Mesodermal cell (in vitro differentiated cells): ENCODE data around the gene UGGT1.

ENCODE experiments used
- H3K27ac ChIP-seq: 2 replicates; pipeline ENCODE4 v1.7.0; 2013; ENCODE audit warnings: mild to moderate bottlenecking, low read depth, low read length, moderate library complexity; ENCODE audit not compliant: severe bottlenecking
- H3K36me3 ChIP-seq: 2 replicates; pipeline ENCODE4 v1.7.1; 2013; ENCODE audit warnings: mild to moderate bottlenecking, low read length, moderate library complexity; ENCODE audit not compliant: control insufficient read depth, insufficient read depth
- H3K4me1 ChIP-seq: one replicate; pipeline ENCODE4 v1.7.1; 2013; ENCODE audit warnings: mild to moderate bottlenecking, low read length; ENCODE audit not compliant: insufficient read depth, control insufficient read depth, poor library complexity, severe bottlenecking
- H3K4me3 ChIP-seq: 2 replicates; pipeline ENCODE4 v1.7.0; 2013; ENCODE audit warnings: low read length, control low read depth, mild to moderate bottlenecking; ENCODE audit not compliant: insufficient read depth, poor library complexity, severe bottlenecking; ENCODE audit errors: extremely low read depth
- H3K9me3 ChIP-seq: 2 replicates; pipeline ENCODE4 v1.7.1; 2013; ENCODE audit warnings: mild to moderate bottlenecking, low read length, moderate library complexity; ENCODE audit not compliant: control insufficient read depth
- WGBS, 2 experiments: methylation state at CpG; one replicate each; pipeline ENCODE4 v1.1.5; 2013; ENCODE audit warnings: missing lambda C conversion rate in 2 of 2; ENCODE audit not compliant: insufficient coverage in 2 of 2; 5-methylcytosine and 5-hydroxymethylcytosine counted together

UGGT1 gene

DNA sequence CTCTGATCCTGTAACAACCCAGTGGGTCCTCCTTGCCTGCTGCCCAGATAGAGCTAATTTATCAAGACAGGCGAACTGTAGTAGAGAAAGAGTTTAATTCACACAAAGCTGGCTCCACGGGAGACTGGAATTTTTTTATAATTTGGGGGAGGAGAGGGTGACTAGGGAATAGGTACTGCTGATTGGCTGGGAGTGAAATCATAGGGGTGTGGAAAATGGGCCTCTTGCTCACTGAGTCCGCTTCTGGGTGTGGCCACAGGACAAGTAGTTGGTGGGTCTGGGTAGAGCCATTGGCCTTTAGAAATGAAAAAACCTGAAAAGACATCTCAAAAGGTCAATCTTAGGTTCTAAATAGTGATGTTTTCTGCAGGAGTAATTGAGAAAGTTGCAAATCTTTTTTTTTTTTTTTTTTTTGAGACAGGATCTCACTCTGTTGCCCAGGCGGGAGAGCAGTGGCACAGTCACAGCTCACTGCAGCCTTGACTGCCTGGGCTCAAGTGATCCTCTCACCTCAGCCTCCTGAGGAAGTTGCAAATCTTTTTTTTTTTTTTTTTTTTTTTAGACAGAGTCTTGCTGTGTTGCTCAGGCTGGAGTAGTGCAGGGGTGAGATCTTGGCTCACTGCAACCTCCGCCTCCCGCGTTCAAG, 14.4 kb upstream of the UGGT1 start:
- Histone ChIP-seq H3K4me1 (no peaks in the 10 kb centered on the region), H3K36me3 (no peaks in the 10 kb centered on the region), H3K9me3 (no peaks in the 10 kb centered on the region), H3K4me3 (no peak overlapping the region), H3K27ac (no peak overlapping the region)
- WGBS, 2 experiments = 90 to 91% methylated on average over 3 to 6 of the region's 7 CpGs

DNA sequence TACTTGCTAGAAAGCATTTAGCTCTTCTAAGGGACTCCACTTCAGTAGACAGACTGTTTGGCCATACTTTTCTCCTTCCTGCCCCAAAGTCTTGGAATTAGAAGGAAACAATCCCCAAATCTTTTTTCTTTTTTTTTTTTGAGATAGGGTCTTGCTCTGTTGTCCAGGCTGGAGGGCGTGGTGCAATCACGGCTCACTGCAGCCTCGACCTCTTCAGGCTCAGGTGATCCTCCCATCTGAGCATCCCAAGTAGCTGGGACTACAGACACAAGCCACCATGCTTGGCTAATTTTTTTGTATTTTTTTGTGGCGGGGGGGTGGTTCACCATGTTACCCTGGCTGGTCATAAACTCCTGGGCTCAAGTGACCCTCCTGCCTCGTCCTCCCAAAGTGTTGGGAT, 6.2 kb upstream of the UGGT1 start:
- WGBS, 2 experiments = 67 to 88% methylated on average over 1 to 4 of the region's 5 CpGs

DNA sequence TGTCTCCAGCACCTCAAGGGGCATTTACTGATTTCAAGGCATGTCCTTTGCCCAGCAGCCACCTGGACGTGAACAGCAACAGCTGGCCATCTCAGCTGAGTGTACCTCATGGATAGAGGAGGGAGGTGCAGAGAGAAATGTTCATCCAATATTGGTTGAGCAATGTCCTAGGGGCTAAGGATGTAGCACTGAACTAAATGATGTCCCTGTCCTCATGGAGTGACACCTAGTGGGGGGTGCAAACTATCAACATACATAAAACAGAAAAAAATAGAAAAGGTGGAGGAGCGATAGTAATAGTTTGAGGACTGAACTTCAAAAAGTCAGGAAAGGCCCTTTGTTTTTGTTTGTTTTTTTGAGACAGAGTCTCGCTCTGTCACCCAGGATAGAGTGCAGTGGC, 4.8 kb upstream of the UGGT1 start:
- Histone ChIP-seq H3K4me1 (no peaks in the 10 kb centered on the region), H3K4me3 (no peak overlapping the region), H3K27ac (no peak overlapping the region), H3K9me3 (no peaks in the 10 kb centered on the region), H3K36me3 (no peaks in the 10 kb centered on the region)
- WGBS, 2 experiments = 78 to 100% methylated on average over 2 to 3 of the region's 3 CpGs

More for the DNA sequence above, 6.2 kb upstream of the UGGT1 start:
- H3K36me3 ChIP-seq = no peaks in the 10 kb centered on the region
- H3K27ac ChIP-seq = no peak overlapping the region
- H3K4me3 ChIP-seq = no peak overlapping the region
- no peaks in the 10 kb centered on the region for H3K9me3 ChIP-seq
- no peaks in the 10 kb centered on the region for H3K4me1 ChIP-seq

DNA sequence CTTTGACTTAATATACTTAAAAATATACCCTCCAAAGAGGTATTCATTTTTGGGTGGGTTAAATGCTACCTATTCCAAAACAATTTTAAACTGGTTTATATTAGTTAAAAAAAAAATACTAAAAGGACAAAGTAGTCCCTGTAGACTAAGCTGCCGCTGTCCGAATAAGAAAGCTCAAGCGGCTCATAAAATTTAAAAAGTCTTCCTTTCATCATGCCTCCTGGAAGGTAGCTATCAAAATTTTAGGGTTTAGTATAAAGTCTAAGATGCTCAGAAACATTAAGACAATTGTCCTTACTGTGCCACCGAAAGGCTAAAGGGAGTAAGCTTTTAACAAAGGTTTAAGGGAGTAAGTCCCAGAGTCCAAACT, 440 bp upstream of the UGGT1 start:
- Histone ChIP-seq H3K36me3 (peaks cover 11% of the 10 kb centered on the region), H3K4me3 (peak overlapping the region; percentile 95), H3K9me3 (no peaks in the 10 kb centered on the region), H3K27ac (peak overlapping the region; percentile 55), H3K4me1 (no peaks in the 10 kb centered on the region)
- 0 to 14% methylated on average over 1 of the region's 4 CpGs for WGBS, 2 experiments

DNA sequence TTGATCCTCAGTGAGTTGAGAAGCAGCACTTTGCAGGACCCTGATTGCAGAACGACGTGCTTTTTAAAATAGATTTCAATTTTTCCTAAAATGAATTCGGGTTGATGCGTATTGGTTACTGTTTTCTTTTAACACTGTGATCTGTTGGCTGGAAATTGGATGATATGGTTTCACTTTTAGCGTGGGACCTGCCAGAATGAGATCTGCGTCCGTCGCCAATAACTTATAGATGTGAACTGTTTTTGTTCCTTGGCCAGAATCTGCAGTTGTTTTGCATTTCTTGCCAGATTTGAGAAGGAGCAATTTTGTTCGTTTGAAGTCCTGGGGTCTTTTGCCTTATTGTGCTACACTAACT, 703 bp downstream of the UGGT1 start:
- 4 to 14% methylated on average over 6 to 9 of the region's 9 CpGs for WGBS, 2 experiments
- Histone ChIP-seq H3K36me3 (peaks cover 19% of the 10 kb centered on the region), H3K9me3 (no peaks in the 10 kb centered on the region), H3K4me1 (no peaks in the 10 kb centered on the region), H3K27ac (peak overlapping the region; percentile 94), H3K4me3 (peak overlapping the region; percentile 95)

DNA sequence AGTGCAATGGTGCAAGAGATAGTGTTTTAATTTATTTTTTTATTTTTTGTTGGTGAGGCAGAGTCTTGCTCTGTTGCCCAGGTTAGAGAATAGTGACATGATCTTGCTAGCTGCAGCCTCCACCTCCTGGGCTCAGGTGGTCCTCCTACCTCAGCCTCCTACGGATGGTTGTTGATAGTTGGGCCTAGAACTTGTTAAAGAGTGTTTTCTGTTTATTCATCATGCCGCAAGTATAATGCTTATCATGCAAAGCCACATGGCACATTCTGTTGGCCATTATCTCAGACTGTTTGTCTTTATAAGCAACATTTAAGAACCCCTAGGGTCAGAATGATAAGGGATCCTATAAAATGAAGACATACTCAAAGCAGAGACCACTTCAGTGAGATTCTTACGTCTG, 1.7 kb downstream of the UGGT1 start:
- Histone ChIP-seq H3K4me3 (no peak overlapping the region), H3K9me3 (no peaks in the 10 kb centered on the region), H3K36me3 (peaks cover 27% of the 10 kb centered on the region), H3K27ac (no peak overlapping the region), H3K4me1 (no peaks in the 10 kb centered on the region)
- no CpG with 5 or more reads among the region's 3 CpGs for WGBS, 2 experiments

DNA sequence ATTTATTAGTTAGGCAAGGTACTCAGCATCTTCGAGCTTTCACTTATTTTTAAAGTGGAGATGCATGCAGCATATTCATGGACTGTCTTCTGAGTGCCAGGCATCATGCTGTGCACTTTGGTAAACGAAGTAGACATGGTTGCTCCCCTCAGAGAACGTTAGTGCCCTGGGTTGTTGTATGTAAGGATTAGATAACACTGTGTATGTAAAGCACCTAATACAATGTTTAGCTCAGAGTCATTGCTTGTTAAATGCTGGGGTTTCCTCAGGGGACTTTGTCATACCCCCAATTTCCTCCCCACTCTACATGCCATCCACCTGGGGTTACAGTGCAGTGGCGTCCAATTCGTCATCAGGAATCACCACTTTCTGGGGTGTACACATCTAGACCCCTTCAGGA, 2.8 kb downstream of the UGGT1 start:
- H3K36me3 ChIP-seq = peaks cover 37% of the 10 kb centered on the region
- WGBS, 2 experiments = 96 to 100% methylated on average over 4 to 5 of the region's 5 CpGs
- H3K27ac ChIP-seq = no peak overlapping the region
- H3K4me3 ChIP-seq = no peak overlapping the region
- H3K9me3 ChIP-seq = no peaks in the 10 kb centered on the region
- no peaks in the 10 kb centered on the region for H3K4me1 ChIP-seq

DNA sequence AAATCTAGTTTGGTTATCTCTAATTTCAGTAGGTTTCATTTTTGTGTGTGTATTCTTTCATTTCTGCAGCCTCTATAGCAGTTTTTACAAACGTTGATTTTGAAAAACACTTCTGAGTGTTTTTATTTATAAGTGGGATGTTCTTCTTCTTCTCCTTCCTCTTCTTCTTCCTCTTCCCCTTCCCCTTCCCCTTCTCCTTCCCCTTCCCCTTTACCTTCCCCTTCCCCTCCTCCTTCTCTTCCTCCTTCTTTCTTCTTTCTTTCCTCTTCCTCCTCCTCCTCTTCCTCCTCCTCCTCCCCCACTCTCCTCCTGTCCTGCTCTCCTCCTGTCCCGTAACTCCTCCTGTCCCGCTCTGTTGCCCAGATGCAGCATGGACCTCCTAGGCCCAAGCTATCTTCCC, 4.2 kb downstream of the UGGT1 start:
- Histone ChIP-seq H3K4me1 (no peaks in the 10 kb centered on the region), H3K36me3 (peaks cover 49% of the 10 kb centered on the region), H3K4me3 (no peak overlapping the region), H3K9me3 (no peaks in the 10 kb centered on the region), H3K27ac (no peak overlapping the region)
- WGBS, 2 experiments = 50 to 57% methylated on average over 2 of the region's 3 CpGs

DNA sequence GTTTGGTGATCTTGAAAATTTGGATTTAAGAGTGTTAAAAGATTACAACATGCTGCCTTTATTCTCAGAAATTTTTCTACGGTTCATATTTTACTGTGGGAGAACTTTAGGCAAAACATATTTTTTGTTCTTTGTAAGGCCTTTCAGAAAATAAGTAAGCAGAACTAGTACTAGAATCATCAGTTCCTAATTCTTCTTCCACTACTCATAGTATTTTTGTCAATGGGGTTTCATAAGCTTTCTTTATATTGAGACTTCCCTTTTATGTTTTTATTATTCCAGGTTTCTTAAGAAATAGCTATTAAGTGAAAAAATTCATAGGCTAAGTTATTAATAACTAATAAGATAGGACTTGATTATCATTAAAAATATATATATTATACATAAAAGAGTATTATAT, 12.4 kb downstream of the UGGT1 start:
- H3K36me3 ChIP-seq = peaks cover 54% of the 10 kb centered on the region

DNA sequence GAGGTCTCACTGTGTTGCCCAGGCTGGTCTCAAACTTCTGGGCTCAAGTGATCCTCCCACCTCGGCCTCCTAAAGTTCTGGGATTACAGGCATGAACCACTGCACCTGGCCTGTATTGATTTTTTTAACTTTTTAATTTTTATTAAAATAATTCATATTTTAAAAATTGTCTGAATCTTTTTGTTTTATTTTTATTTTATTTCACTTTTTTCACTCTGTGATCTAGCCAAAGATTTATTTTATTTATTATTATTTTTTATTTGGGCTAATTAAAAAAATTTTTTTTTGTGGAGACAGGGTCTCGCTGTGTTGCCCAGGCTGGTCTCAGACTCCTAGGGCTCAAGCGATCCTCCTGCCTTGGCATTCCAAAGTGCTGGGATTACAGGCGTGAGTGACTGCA, 14.1 kb downstream of the UGGT1 start:
- Histone ChIP-seq H3K9me3 (no peaks in the 10 kb centered on the region), H3K27ac (no peak overlapping the region), H3K4me1 (no peaks in the 10 kb centered on the region), H3K36me3 (peaks cover 51% of the 10 kb centered on the region), H3K4me3 (no peak overlapping the region)
- 80% methylated on average over 3 of the region's 4 CpGs; no CpG with 5 or more reads in 1 of the 2 experiments for WGBS, 2 experiments

More for the DNA sequence above, 12.4 kb downstream of the UGGT1 start:
- Histone ChIP-seq H3K4me1 (no peaks in the 10 kb centered on the region), H3K4me3 (no peak overlapping the region), H3K9me3 (no peaks in the 10 kb centered on the region), H3K27ac (no peak overlapping the region)
- no CpG with 5 or more reads among the region's 1 CpG for WGBS, 2 experiments

DNA sequence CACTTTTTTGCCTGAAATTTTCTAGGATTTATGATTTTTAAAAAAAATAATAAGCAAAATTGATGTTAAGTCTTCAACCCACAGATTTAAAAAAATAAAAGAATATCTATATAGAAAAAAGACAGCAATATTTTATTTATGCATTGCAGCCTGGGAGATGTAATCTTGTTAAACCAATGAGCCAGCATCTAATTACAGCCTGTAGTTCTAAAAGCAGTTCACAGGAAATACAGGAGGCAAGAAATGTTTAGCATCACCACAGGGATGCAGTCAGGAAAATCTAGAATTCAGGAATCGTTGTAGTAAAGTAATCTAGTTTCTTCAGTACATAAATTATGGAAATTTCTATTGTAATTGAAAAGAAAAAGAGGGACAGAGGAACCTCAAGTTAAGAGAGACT, 17.2 kb downstream of the UGGT1 start:
- Histone ChIP-seq H3K4me3 (no peak overlapping the region), H3K9me3 (no peaks in the 10 kb centered on the region), H3K27ac (no peak overlapping the region), H3K36me3 (peaks cover 44% of the 10 kb centered on the region), H3K4me1 (no peaks in the 10 kb centered on the region)
- 83% methylated on average over 1 of the region's 1 CpG; no CpG with 5 or more reads in 1 of the 2 experiments for WGBS, 2 experiments
